Stimulated activated naive CD8-positive, alpha-beta T cell treated with anti-CD3 and anti-CD28 coated beads, Interleukin-15, amount 100 ng/mL, for 72 hours (primary cell): ENCODE data around the gene ATP2B2.

Source experiments
- ATAC-seq: fragments of 150-1000 bp; cut with Tn5 transposase; 2 replicates; pipeline ENCODE4 v1.10.0; 2021; ENCODE audit warnings: mild to moderate bottlenecking, moderate library complexity
- DNase-seq, 2 donors: peaks; one replicate each; pipeline ENCODE4 v3.0.0; 2021 to 2022
- H3K27ac Mint-ChIP-seq, 2 donors: one replicate each; pipeline ENCODE4 v1.8.0; 2022; ENCODE audit warnings: mild to moderate bottlenecking in 2 of 2, mixed read lengths in 2 of 2, moderate library complexity in 2 of 2
- H3K27me3 Mint-ChIP-seq: one replicate; pipeline ENCODE4 v1.8.0; 2022; ENCODE audit warnings: mixed read lengths
- H3K4me1 Mint-ChIP-seq: one replicate; pipeline ENCODE4 v1.8.0; 2022; ENCODE audit warnings: mild to moderate bottlenecking, mixed read lengths
- H3K4me3 Mint-ChIP-seq, 2 donors: one replicate each; pipeline ENCODE4 v1.8.0; 2022; ENCODE audit warnings: mild to moderate bottlenecking in 2 of 2, mixed read lengths in 2 of 2, moderate library complexity in 1 of 2
- H3K9me3 Mint-ChIP-seq, 2 donors: one replicate each; pipeline ENCODE4 v1.8.0; 2022; ENCODE audit warnings: mixed read lengths in 2 of 2

ATP2B2 gene

DNA sequence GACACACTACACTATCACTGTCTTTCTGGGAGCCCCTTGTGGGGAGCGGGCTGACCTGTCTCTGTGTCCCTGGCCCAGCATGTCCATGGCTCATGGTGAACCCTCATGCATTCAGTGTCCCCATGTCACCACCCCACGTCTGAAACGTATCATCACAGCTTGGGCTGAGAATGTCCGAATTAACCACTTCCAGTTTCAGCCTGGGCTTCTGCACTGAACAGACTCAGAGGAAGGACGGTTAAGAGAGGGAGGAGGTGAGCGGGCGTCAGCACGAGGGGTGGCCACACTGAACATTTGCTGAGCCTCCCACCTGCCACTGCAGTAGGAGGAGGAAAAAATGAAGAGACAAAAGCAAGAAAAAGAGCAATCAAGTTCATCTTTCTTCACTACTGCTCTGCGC, 30.5 kb downstream of the ATP2B2 start:
- Mint-ChIP-seq H3K27me3 (peaks cover 36% of the 10 kb centered on the region), H3K4me1 (peaks cover 7% of the 10 kb centered on the region), H3K27ac (no peak overlapping the region), H3K4me3 (no peak overlapping the region), H3K9me3 (peaks cover 6 to 11% of the 10 kb centered on the region in 2 donors)
- ATAC-seq (peak; percentile 33), DNase-seq (no peak)

GRCh38 chr3:10474275-10474646, 31.1 kb downstream of the ATP2B2 start:
- no peak for ATAC-seq
- H3K27ac Mint-ChIP-seq: no peak overlapping the region
- no peak for DNase-seq
- H3K27me3 Mint-ChIP-seq: peaks cover 41% of the 10 kb centered on the region
- H3K4me1 Mint-ChIP-seq: peaks cover 7% of the 10 kb centered on the region
- no peak overlapping the region for H3K4me3 Mint-ChIP-seq
- H3K9me3 Mint-ChIP-seq: peaks cover 6 to 11% of the 10 kb centered on the region in 2 donors

DNA sequence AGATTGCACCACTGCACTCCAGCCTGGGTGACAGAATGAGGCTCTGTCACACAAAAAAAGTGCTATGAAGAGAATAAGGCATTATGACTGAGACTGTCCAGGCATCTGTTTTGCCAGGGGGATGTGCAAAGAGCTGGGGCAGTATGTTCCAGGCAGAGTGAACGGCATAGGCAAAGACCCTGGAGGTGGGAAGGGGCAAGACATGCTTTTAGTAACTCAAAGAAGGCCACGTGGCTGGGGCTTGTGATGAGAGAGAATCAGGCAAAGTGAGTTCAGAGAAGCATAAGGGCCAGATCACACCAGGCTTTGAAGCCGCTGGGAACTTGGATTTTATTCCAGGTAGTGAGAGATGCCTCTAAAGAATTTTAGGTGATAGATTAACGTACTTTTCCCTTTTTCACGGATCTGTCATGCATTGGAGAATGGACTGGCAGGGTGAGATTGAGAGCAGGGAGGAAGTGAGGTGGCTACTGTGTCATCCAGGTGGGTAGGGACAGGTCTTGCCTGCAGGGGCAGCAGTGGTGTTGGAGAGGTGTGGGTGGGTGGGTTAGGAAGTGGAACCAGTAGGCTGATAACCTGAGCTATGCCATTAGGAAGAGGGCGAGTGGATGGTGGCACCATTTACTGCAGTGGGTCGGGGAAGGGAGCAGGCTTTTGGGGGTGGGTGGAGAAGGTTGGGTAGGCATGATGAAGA, 31.7 kb downstream of the ATP2B2 start:
- peaks cover 47% of the 10 kb centered on the region for H3K27me3 Mint-ChIP-seq
- no peak overlapping the region for H3K4me3 Mint-ChIP-seq
- ATAC-seq (no peak), DNase-seq (no peak)
- peaks cover 5 to 6% of the 10 kb centered on the region in 2 donors for H3K9me3 Mint-ChIP-seq
- H3K4me1 Mint-ChIP-seq: peaks cover 7% of the 10 kb centered on the region
- no peak overlapping the region for H3K27ac Mint-ChIP-seq

DNA sequence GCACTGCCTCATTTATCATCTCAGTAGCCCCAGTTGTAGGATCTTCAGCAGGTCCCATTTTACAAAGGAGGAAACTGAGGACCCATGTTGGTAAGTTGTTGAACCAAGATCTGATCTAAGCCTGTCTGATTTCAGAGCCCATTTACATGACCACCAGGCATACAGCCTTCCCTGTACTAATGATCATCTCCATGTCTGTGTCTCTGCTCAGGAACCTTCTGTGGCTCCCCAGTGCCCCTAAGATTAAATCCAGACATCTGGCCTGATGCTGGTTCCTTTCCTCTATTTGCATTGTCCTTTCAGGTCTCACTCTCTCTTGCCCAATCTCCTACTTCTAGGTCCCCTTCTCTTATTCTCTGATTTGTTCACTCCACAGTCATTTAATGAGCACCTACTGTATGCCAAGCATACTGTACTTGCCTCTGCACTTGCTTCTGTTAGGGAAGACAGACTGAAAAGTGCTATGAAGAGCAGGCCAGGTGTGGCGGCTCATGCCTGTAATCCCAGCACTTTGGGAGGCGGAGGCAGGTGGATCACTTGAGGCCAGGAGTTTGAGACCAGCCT, 32.4 kb downstream of the ATP2B2 start:
- Mint-ChIP-seq H3K4me3 (no peak overlapping the region), H3K27me3 (peaks cover 53% of the 10 kb centered on the region), H3K9me3 (no peaks in the 10 kb centered on the region), H3K27ac (no peak overlapping the region), H3K4me1 (peaks cover 7% of the 10 kb centered on the region)
- no peak for ATAC-seq
- DNase-seq: no peak

DNA sequence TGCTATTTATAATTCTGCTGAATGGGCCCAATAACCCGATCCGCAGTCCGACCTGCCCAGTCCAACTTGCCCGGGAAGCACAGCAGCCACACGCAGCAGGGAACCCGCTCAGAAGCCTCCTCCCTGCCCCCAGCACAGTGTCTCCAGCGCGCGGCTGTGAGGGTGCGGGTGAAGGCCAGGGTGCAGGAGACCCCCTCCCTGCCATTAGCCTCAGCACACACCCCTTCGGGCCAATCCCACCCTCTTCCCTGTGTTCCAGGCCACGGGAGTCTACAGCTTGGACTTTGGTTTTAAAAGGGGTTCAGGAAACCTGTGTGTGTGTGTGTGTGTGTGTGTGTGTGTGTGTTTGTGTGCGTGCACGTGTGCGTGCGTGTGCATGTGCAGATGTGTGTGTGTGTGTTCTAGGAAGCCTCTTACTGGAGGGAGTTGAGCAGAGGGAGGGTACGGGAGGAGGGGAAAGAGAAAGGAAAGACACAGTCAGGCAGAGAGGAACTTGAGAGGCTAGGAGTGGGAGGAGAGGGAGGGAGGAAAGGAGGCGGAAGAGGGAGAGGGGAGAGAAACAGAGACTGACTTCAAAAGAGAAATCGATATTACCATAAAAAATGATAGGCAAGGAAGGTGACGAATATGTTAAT, 34.2 kb downstream of the ATP2B2 start:
- H3K27me3 Mint-ChIP-seq: peaks cover 53% of the 10 kb centered on the region
- no peaks in the 10 kb centered on the region for H3K9me3 Mint-ChIP-seq
- no peak overlapping the region for H3K27ac Mint-ChIP-seq
- ATAC-seq: no peak
- H3K4me1 Mint-ChIP-seq: peaks cover 7% of the 10 kb centered on the region
- DNase-seq: no peak
- H3K4me3 Mint-ChIP-seq: no peak overlapping the region

DNA sequence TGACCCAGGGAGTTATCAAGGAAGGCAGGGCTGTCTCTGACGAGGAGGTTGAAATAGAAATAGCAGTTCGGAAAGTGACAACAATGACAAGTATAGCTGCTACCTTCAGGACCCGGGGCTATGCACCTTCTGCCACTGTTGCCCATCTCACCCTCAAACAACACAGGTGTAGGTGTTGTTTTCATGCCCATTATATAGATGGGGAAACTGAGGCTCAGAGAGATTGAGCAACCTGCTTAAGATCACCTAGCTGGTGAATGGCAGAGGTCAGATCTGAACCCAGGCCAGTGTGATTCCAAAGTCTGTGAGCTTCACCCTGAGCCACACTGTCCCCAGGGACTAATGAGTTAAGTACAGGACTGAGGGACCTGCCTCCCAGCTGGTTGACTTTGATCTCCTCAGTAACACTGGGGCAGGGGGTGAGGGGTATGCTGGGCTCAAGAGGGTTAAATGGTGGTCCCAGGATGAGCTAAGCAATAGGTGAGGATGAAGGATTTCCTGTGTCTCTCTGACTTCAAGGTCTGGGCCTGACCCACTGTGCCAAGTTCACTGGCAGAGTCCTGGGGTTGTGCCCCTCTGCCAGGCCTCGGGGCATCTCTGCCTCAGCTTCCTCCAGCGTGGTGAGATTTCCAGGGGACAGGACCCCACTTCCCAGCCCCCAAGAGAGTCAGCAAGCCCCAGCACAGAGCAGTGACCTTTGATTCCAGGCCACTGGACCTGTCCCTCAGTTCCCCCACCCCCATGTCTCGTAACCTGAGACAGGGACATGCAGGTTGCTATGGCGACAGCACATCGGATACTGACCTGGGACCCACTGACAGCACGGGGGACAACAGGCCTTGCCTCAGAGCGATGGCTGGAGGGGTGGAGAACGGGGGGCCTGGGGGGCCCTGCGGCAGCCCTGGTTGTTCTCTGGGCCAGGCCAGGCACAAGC, 35.0 kb downstream of the ATP2B2 start:
- no peak for DNase-seq
- Mint-ChIP-seq H3K27ac (no peak overlapping the region), H3K4me3 (no peak overlapping the region), H3K4me1 (peaks cover 7% of the 10 kb centered on the region), H3K9me3 (no peaks in the 10 kb centered on the region), H3K27me3 (peaks cover 53% of the 10 kb centered on the region)
- no peak for ATAC-seq

GRCh38 chr3:10469441-10470119, 35.8 kb downstream of the ATP2B2 start:
- DNase-seq: no peak

GRCh38 chr3:10468613-10469354, 36.6 kb downstream of the ATP2B2 start:
- Mint-ChIP-seq H3K4me1 (peaks cover 7% of the 10 kb centered on the region), H3K27me3 (peaks cover 53% of the 10 kb centered on the region), H3K9me3 (no peaks in the 10 kb centered on the region), H3K27ac (no peak overlapping the region), H3K4me3 (no peak overlapping the region)
- ATAC-seq (no peak), DNase-seq (no peak)

More at GRCh38 chr3:10469441-10470119, 35.8 kb downstream of the ATP2B2 start:
- ATAC-seq: no peak
- no peak overlapping the region for H3K4me3 Mint-ChIP-seq
- no peaks in the 10 kb centered on the region for H3K9me3 Mint-ChIP-seq
- H3K27ac Mint-ChIP-seq: no peak overlapping the region
- peaks cover 7% of the 10 kb centered on the region for H3K4me1 Mint-ChIP-seq
- H3K27me3 Mint-ChIP-seq: peaks cover 53% of the 10 kb centered on the region

DNA sequence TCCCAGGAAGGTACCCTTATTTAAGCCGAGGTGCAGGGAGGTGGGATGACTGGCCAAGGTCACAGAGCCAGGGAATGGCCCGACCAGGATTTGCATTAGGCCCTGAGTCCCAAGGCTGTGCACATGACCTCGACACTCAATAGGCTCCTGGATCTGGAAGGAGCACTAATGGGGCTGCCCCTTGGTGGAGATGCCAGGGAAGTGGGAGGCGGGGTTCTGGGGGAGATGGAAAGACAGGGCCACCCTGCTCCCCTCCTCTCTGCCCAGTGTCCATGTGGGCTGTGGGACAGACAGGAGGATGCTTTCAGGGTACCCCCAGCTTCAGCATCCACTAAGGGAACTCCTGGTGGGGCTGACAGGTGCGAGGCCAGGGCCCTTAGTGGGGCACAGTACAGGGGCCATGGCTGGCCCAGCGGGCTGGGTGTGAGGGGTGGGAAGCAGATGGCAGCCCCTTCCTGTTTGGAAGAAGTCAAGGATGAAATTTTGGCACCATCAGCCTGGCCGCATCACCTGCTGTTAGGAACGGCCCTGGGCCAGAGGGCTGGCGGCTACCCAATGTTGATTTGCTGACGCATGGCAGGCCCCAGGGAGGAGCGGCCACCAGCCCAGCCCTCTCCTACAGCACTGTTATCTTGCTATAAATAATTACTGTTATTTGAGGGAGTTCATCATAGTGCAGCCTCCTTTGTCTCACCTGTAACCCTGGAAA, 37.3 kb downstream of the ATP2B2 start:
- no peaks in the 10 kb centered on the region for H3K9me3 Mint-ChIP-seq
- H3K27ac Mint-ChIP-seq: no peak overlapping the region
- peak; percentile 21 for ATAC-seq
- H3K27me3 Mint-ChIP-seq: peaks cover 48% of the 10 kb centered on the region
- H3K4me3 Mint-ChIP-seq: no peak overlapping the region
- DNase-seq: no peak
- peaks cover 7% of the 10 kb centered on the region for H3K4me1 Mint-ChIP-seq

GRCh38 chr3:10467204-10467603, 38.2 kb downstream of the ATP2B2 start:
- Mint-ChIP-seq H3K27me3 (peaks cover 39% of the 10 kb centered on the region), H3K4me1 (peaks cover 7% of the 10 kb centered on the region), H3K4me3 (no peak overlapping the region), H3K9me3 (no peaks in the 10 kb centered on the region), H3K27ac (no peak overlapping the region)
- no peak for DNase-seq
- ATAC-seq: no peak

DNA sequence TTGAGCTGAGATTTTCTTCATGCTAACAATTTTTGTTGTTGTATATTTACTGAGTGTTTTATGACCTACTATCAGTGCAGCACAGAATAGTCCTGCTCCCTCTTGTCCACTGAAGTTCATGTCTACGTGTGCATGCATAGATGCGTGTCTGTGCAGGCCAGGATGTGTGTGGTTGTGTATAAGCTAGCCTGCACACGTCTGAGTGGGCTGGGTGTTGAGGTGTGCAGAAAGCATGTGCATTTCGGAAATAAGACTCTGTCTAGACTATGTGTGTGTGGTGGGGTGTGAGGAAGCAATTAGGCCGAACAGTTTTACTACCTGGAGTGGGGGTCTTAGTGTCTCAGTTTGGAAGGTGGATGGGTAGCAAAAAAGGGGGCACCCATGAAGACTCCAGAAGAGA, 39.2 kb downstream of the ATP2B2 start:
- Mint-ChIP-seq H3K4me3 (no peak overlapping the region), H3K27me3 (peaks cover 31% of the 10 kb centered on the region), H3K27ac (no peak overlapping the region), H3K9me3 (no peaks in the 10 kb centered on the region), H3K4me1 (peaks cover 3% of the 10 kb centered on the region)
- ATAC-seq (no peak), DNase-seq (no peak)

DNA sequence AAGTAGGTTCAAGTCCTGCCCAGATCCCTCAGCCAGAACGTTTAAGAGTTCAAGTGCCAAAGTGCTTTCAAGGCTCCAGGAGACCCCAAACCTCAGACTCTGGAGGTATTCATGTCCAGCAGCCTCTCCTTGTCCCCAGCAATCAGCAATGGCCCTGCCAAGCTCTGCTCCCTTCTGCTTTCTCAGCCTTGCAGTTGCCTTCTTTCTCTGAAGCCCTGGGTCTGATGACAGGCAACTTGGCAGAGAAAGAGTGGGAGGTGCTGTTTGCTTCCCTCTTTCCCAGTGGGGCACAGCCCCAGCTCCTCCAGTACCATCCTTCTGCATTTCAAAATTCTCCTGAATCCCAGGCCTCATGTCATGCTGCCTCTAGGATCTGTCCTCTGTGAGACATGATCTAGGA, 40.2 kb downstream of the ATP2B2 start:
- Mint-ChIP-seq H3K4me1 (no peaks in the 10 kb centered on the region), H3K9me3 (no peaks in the 10 kb centered on the region), H3K4me3 (no peak overlapping the region), H3K27ac (peak overlapping the region in 1 of 2 donors; percentile 39), H3K27me3 (peaks cover 21% of the 10 kb centered on the region)
- DNase-seq (no peak), ATAC-seq (no peak)

- Mint-ChIP-seq H3K4me1 (no peaks in the 10 kb centered on the region), H3K27ac (no peak overlapping the region), H3K9me3 (no peaks in the 10 kb centered on the region), H3K4me3 (no peak overlapping the region), H3K27me3 (peaks cover 7% of the 10 kb centered on the region)
- DNase-seq: no peak
- no peak for ATAC-seq
These were observed 41.6 kb downstream of the ATP2B2 start for GRCh38 chr3:10463533-10464434.
